PC-9 (cell line): Measurements from ENCODE around the gene CD2AP.

ENCODE experiments used
- CTCF ChIP-seq: fragments of 200-600 bp; sonication (generic); conservative IDR thresholded peaks from 2 replicates; pipeline ENCODE4 v1.6.1; 2017; ENCODE audit warnings: mixed run types, antibody characterized with exemption, mild to moderate bottlenecking, moderate library complexity
- EZH2 ChIP-seq: fragments of 200-600 bp; sonication (generic); IDR thresholded peaks from 2 replicates; pipeline ENCODE4 v1.8.0; 2017; ENCODE audit warnings: antibody characterized with exemption, low read depth

GRCh38 chr6:47495207-47495606, 17.6 kb downstream of the CD2AP start:
- no peak for TF ChIP-seq CTCF
- no peak for TF ChIP-seq EZH2
